ENCODE measurements around the gene TBC1D20.

DNA sequence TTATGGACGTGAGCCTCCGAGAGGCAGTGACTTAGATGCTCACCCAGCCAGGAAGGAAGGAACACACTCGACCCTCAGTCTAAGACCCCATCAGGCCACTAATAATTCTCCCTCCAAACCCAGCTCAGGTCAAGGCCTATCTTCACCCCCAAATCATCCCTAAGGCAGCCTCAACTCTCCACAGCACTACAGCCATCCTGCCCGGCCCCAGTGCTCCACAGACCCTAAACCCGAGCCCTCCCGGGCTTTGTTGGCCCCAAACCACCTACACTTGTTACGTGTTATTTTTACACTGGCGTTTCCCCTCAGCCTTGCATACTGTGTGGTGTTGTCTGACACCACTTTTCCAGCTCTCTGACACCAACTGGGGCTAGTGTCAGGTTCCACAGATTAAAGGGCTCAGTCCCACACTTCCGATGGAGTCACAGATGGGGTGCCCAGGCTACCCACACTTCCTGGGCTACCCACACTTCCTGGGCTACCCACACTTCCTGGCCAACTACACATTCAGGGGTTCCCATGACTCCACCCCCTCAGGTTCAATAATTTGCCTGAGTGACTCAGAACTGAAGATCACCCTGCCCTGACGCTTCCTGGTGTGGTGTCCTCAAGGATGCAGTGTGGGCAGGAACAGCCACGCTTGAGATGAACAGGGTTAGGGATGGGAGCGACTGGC lies 28.9 kb downstream of the TBC1D20 start:
- TF ChIP-seq, protein P1, sequence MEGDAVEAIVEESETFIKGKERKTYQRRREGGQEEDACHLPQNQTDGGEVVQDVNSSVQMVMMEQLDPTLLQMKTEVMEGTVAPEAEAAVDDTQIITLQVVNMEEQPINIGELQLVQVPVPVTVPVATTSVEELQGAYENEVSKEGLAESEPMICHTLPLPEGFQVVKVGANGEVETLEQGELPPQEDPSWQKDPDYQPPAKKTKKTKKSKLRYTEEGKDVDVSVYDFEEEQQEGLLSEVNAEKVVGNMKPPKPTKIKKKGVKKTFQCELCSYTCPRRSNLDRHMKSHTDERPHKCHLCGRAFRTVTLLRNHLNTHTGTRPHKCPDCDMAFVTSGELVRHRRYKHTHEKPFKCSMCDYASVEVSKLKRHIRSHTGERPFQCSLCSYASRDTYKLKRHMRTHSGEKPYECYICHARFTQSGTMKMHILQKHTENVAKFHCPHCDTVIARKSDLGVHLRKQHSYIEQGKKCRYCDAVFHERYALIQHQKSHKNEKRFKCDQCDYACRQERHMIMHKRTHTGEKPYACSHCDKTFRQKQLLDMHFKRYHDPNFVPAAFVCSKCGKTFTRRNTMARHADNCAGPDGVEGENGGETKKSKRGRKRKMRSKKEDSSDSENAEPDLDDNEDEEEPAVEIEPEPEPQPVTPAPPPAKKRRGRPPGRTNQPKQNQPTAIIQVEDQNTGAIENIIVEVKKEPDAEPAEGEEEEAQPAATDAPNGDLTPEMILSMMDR (IDR thresholded peaks at IDR 0.05), result no peak
- TF ChIP-seq POLR2A (IDR thresholded peaks at IDR 0.05; ENCODE audit: low read depth), result no peak
- TF ChIP-seq POLR2AphosphoS5 (IDR thresholded peaks at IDR 0.05), result no peak
